ENCODE measurements around the gene TBX4. TPM values are rescaled to one million over a fixed set of nuclear protein-coding genes. Genes with fewer than 3 reads are reported as not detected.

TBX4 gene
- polyA plus RNA-seq, 6 donors from 2014 or later = not detected

GRCh38 chr17:61461967-61462718 is 9.9 kb downstream of the TBX4 start:
- no peaks in the 10 kb centered on the region for H3K36me3 Mint-ChIP-seq
- peaks cover 0 to 3% (median 0%) of the 10 kb centered on the region in 7 donors for H3K9me3 Mint-ChIP-seq
- peak overlapping the region in 7 of 8 donors; percentile 2 to 68 (median 29) for H3K4me3 Mint-ChIP-seq
- ATAC-seq (ENCODE audit: low read depth in 2 of 2) = no peak
- no peak overlapping the region for H3K27ac Mint-ChIP-seq
- no peak for DNase-seq
- H3K27me3 Mint-ChIP-seq = peaks cover 74 to 95% (median 87%) of the 10 kb centered on the region in 3 donors
- H3K4me1 Mint-ChIP-seq = peaks cover 10 to 36% (median 31%) of the 10 kb centered on the region in 3 donors

- H3K27ac Mint-ChIP-seq = no peak overlapping the region
- H3K4me3 Mint-ChIP-seq = peak overlapping the region in 3 of 8 donors; percentile 2 to 68 (median 13)
- no peak for DNase-seq
- H3K36me3 Mint-ChIP-seq = no peaks in the 10 kb centered on the region
- H3K9me3 Mint-ChIP-seq = no peaks in the 10 kb centered on the region
- ATAC-seq (ENCODE audit: low read depth in 2 of 2) = no peak
- peaks cover 10 to 34% (median 27%) of the 10 kb centered on the region in 3 donors for H3K4me1 Mint-ChIP-seq
- H3K27me3 Mint-ChIP-seq = peaks cover 69 to 92% (median 80%) of the 10 kb centered on the region in 3 donors
Observed at GRCh38 chr17:61462719-61463315, 10.6 kb downstream of the TBX4 start.

- H3K27me3 Mint-ChIP-seq = peaks cover 64 to 85% (median 73%) of the 10 kb centered on the region in 3 donors
- ATAC-seq (ENCODE audit: low read depth in 2 of 2) = no peak
- no peaks in the 10 kb centered on the region for H3K9me3 Mint-ChIP-seq
- H3K4me3 Mint-ChIP-seq = no peak overlapping the region
- peaks cover 10 to 26% (median 20%) of the 10 kb centered on the region in 3 donors for H3K4me1 Mint-ChIP-seq
- no peak for DNase-seq
- H3K27ac Mint-ChIP-seq = no peak overlapping the region
- H3K36me3 Mint-ChIP-seq = no peaks in the 10 kb centered on the region
Observed at GRCh38 chr17:61463316-61464129, 11.3 kb downstream of the TBX4 start.

GRCh38 chr17:61464130-61464842 is 12.1 kb downstream of the TBX4 start:
- Mint-ChIP-seq H3K27ac (no peak overlapping the region), H3K4me3 (no peak overlapping the region), H3K9me3 (no peaks in the 10 kb centered on the region), H3K36me3 (no peaks in the 10 kb centered on the region), H3K27me3 (peaks cover 59 to 78% (median 66%) of the 10 kb centered on the region in 3 donors), H3K4me1 (peaks cover 10 to 21% (median 15%) of the 10 kb centered on the region in 3 donors)
- no peak for DNase-seq
- no peak for ATAC-seq (ENCODE audit: low read depth in 2 of 2)

- peaks cover 57 to 77% (median 62%) of the 10 kb centered on the region in 3 donors for H3K27me3 Mint-ChIP-seq
- H3K9me3 Mint-ChIP-seq = no peaks in the 10 kb centered on the region
- no peak overlapping the region for H3K27ac Mint-ChIP-seq
- no peak for ATAC-seq (ENCODE audit: low read depth in 2 of 2)
- peaks cover 10 to 21% (median 15%) of the 10 kb centered on the region in 3 donors for H3K4me1 Mint-ChIP-seq
- no peak for DNase-seq
- no peaks in the 10 kb centered on the region for H3K36me3 Mint-ChIP-seq
- H3K4me3 Mint-ChIP-seq = no peak overlapping the region
Observed at GRCh38 chr17:61464843-61465180, 12.6 kb downstream of the TBX4 start.

- DNase-seq (no peak), ATAC-seq (ENCODE audit: low read depth in 2 of 2) (no peak)
- H3K4me1 Mint-ChIP-seq = peaks cover 10 to 21% (median 15%) of the 10 kb centered on the region in 3 donors
- peaks cover 48 to 77% (median 57%) of the 10 kb centered on the region in 3 donors for H3K27me3 Mint-ChIP-seq
- peak overlapping the region in 1 of 8 donors; percentile 4 for H3K4me3 Mint-ChIP-seq
- no peaks in the 10 kb centered on the region for H3K36me3 Mint-ChIP-seq
- H3K27ac Mint-ChIP-seq = no peak overlapping the region
- H3K9me3 Mint-ChIP-seq = no peaks in the 10 kb centered on the region
Observed at GRCh38 chr17:61465550-61466237, 13.5 kb downstream of the TBX4 start.

GRCh38 chr17:61466246-61466645 is 14.0 kb downstream of the TBX4 start:
- Mint-ChIP-seq H3K27me3 (peaks cover 42 to 75% (median 51%) of the 10 kb centered on the region in 3 donors), H3K36me3 (no peaks in the 10 kb centered on the region), H3K9me3 (no peaks in the 10 kb centered on the region), H3K4me1 (peaks cover 10 to 20% (median 12%) of the 10 kb centered on the region in 3 donors), H3K4me3 (peak overlapping the region in 1 of 8 donors; percentile 4), H3K27ac (no peak overlapping the region)
- ATAC-seq (ENCODE audit: low read depth in 2 of 2) (no peak), DNase-seq (no peak)

- peaks cover 0 to 10% (median 7%) of the 10 kb centered on the region in 3 donors for H3K4me1 Mint-ChIP-seq
- no peak for DNase-seq
- peak overlapping the region in 1 of 6 donors; percentile 56 for H3K27ac Mint-ChIP-seq
- H3K9me3 Mint-ChIP-seq = no peaks in the 10 kb centered on the region
- no peaks in the 10 kb centered on the region for H3K36me3 Mint-ChIP-seq
- no peak overlapping the region for H3K4me3 Mint-ChIP-seq
- peaks cover 31 to 70% (median 45%) of the 10 kb centered on the region in 3 donors for H3K27me3 Mint-ChIP-seq
- peak in 1 of 2 donors; percentile 37 for ATAC-seq (ENCODE audit: low read depth in 2 of 2)
Observed at GRCh38 chr17:61467416-61468262, 15.4 kb downstream of the TBX4 start.

GRCh38 chr17:61468263-61468907 is 16.2 kb downstream of the TBX4 start:
- peaks cover 0 to 10% (median 4%) of the 10 kb centered on the region in 3 donors for H3K4me1 Mint-ChIP-seq
- H3K27ac Mint-ChIP-seq = no peak overlapping the region
- H3K4me3 Mint-ChIP-seq = no peak overlapping the region
- ATAC-seq (ENCODE audit: low read depth in 2 of 2) (no peak), DNase-seq (no peak)
- H3K9me3 Mint-ChIP-seq = no peaks in the 10 kb centered on the region
- peaks cover 33 to 70% (median 45%) of the 10 kb centered on the region in 3 donors for H3K27me3 Mint-ChIP-seq
- no peaks in the 10 kb centered on the region for H3K36me3 Mint-ChIP-seq

- ATAC-seq (ENCODE audit: low read depth in 2 of 2) = no peak
- Mint-ChIP-seq H3K27ac (no peak overlapping the region), H3K4me1 (peaks cover 0 to 7% (median 4%) of the 10 kb centered on the region in 3 donors), H3K4me3 (no peak overlapping the region), H3K27me3 (peaks cover 33 to 65% (median 50%) of the 10 kb centered on the region in 3 donors), H3K9me3 (no peaks in the 10 kb centered on the region), H3K36me3 (no peaks in the 10 kb centered on the region)
- DNase-seq = no peak
Observed at GRCh38 chr17:61469474-61469873, 17.3 kb downstream of the TBX4 start.

- Mint-ChIP-seq H3K36me3 (no peaks in the 10 kb centered on the region), H3K27me3 (peaks cover 31 to 65% (median 50%) of the 10 kb centered on the region in 3 donors), H3K4me3 (no peak overlapping the region), H3K4me1 (peaks cover 0 to 6% (median 4%) of the 10 kb centered on the region in 3 donors), H3K27ac (no peak overlapping the region), H3K9me3 (no peaks in the 10 kb centered on the region)
- DNase-seq (no peak), ATAC-seq (ENCODE audit: low read depth in 2 of 2) (no peak)
Observed at GRCh38 chr17:61469949-61470348, 17.7 kb downstream of the TBX4 start.

Data from naive B cell (primary cell).